Activated naive CD8-positive, alpha-beta T cell treated with anti-CD3 and anti-CD28 coated beads, Interleukin-2, amount 10 ng/mL, durations not matched to agents 7 days and 5 days (primary cell): Measurements from ENCODE around the gene MYH16. TPM values are rescaled to one million over a fixed set of nuclear protein-coding genes. Genes with fewer than 3 reads are reported as not detected.
"Not testable (repeated sequence)": the region's sequence is repeated elsewhere in the genome, so short reads cannot be mapped to it uniquely, and the experiment has no call there.

ENCODE experiments used
- ATAC-seq: fragments of 150-1000 bp; cut with Tn5 transposase; one replicate; pipeline ENCODE4 v1.10.0; 2021; ENCODE audit warnings: low read depth, moderate library complexity
- POLR2A ChIA-PET: fragments of 350-600 bp; sonication (Branson Sonifier 250); formaldehyde crosslinking; loops from one replicate; lab custom pipeline; 2021; ENCODE audit warnings: antibody characterized with exemption; lab: Charles Lee
- DNase-seq: peaks from one replicate; pipeline ENCODE4 v3.0.0; 2021
- H3K27ac Mint-ChIP-seq: one replicate; pipeline ENCODE4 v1.8.0; 2022; ENCODE audit warnings: mild to moderate bottlenecking, mixed read lengths
- H3K27me3 Mint-ChIP-seq: one replicate; pipeline ENCODE4 v1.8.0; 2022; ENCODE audit warnings: mild to moderate bottlenecking, moderate library complexity, mixed read lengths
- H3K36me3 Mint-ChIP-seq: one replicate; pipeline ENCODE4 v1.8.0; 2021; ENCODE audit warnings: mild to moderate bottlenecking, mixed read lengths
- H3K4me1 Mint-ChIP-seq: one replicate; pipeline ENCODE4 v1.8.0; 2021; ENCODE audit warnings: mixed read lengths
- H3K4me3 Mint-ChIP-seq: one replicate; pipeline ENCODE4 v1.8.0; 2022; ENCODE audit warnings: mild to moderate bottlenecking, moderate library complexity, mixed read lengths
- H3K9me3 Mint-ChIP-seq: one replicate; pipeline ENCODE4 v1.8.0; 2021; ENCODE audit warnings: mixed read lengths
- total RNA-seq, 2 experiments: library from RNA; stranded (reverse); gene quantifications; one replicate each; pipeline ENCODE4 v1.2.3, GENCODE V29; 2021

The MYH16 gene
- total RNA-seq, 2 experiments from 2014 or later = not detected

DNA sequence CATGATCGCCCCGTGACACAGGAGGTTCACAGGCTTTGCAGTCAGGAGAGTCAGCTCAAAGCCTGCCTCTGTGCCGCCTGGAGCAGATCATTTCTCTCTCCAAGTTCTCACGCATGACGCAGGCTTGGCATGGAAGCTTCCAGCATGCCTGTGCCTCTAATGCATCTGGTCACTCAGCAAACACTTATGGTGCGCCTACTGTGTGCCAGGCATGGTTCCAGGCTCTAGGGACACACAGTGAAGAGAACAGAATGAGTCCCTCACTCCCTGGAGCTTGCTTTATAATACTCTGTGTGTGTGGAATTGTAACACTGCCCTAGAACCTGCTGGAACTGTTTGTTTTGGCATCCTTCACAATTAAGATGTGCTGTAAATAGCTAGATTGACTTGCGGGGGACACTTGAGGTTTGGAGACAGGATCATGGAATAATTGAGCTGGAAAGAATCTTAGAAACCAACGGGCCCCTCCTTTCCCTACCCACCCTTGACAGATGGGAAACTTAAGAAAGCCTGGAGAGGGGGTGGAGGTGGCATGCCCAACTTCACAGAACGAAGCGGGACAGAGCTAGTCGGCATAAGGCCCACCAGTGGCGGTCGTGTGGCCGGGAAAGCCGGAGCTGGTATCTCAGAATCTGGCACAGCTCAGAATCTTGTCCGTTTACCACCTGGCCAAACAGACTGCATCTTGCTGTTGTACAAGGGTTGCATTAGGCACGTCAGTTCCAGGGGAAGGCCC, 4.6 kb upstream of the MYH16 start:
- DNase-seq = no peak
- no peak overlapping the region for H3K4me3 Mint-ChIP-seq
- ATAC-seq = no peak
- no peaks in the 10 kb centered on the region for H3K9me3 Mint-ChIP-seq
- POLR2A ChIA-PET = no interaction called here
- no peaks in the 10 kb centered on the region for H3K36me3 Mint-ChIP-seq
- peaks cover 8% of the 10 kb centered on the region for H3K27me3 Mint-ChIP-seq
- no peaks in the 10 kb centered on the region for H3K4me1 Mint-ChIP-seq
- H3K27ac Mint-ChIP-seq = no peak overlapping the region

DNA sequence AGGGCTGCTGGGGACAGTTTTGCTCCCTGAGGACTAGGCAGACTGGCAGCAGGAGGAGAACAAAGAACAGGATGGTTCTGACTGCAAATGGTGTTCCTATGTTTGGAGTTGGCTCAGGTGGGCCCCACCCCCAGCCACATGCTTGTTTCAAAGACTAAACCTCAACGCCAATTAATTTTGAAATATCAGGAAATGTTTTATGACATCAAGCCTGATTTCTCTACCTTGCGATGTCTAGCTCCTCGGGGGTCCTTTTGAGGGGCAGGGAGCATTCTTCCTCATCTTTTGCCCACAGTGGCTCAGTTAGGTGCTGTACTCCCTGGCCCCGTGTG, 4.1 kb upstream of the MYH16 start:
- POLR2A ChIA-PET = no interaction called here
- ATAC-seq (no peak), DNase-seq (no peak)
- no peaks in the 10 kb centered on the region for H3K36me3 Mint-ChIP-seq
- no peak overlapping the region for H3K4me3 Mint-ChIP-seq
- peaks cover 8% of the 10 kb centered on the region for H3K27me3 Mint-ChIP-seq
- H3K27ac Mint-ChIP-seq = no peak overlapping the region
- peaks cover 4% of the 10 kb centered on the region for H3K4me1 Mint-ChIP-seq
- H3K9me3 Mint-ChIP-seq = no peaks in the 10 kb centered on the region

DNA sequence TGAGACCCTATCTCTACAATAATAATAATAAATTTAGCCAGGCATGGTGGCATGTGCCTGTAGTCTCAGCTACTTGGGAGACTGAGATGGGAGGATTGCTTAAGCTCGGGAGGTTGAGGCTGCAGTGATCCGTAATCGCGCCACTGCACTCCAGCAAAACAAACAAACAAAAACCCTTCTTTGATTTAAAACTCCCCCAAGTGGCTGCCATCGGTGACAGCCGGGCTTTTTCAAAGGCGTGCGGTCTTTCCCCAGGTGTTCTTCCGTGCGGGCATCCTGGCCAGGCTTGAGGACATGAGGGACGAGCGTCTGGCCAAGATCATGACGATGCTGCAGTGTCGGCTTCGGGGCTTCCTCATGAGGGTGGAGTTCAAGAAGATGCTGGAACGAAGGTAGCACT, 1.9 kb upstream of the MYH16 start:
- H3K27ac Mint-ChIP-seq = no peak overlapping the region
- no peaks in the 10 kb centered on the region for H3K36me3 Mint-ChIP-seq
- POLR2A ChIA-PET = no interaction called here
- ATAC-seq (no peak), DNase-seq (no peak)
- no peaks in the 10 kb centered on the region for H3K9me3 Mint-ChIP-seq
- peaks cover 8% of the 10 kb centered on the region for H3K27me3 Mint-ChIP-seq
- peaks cover 12% of the 10 kb centered on the region for H3K4me1 Mint-ChIP-seq
- H3K4me3 Mint-ChIP-seq = no peak overlapping the region

DNA sequence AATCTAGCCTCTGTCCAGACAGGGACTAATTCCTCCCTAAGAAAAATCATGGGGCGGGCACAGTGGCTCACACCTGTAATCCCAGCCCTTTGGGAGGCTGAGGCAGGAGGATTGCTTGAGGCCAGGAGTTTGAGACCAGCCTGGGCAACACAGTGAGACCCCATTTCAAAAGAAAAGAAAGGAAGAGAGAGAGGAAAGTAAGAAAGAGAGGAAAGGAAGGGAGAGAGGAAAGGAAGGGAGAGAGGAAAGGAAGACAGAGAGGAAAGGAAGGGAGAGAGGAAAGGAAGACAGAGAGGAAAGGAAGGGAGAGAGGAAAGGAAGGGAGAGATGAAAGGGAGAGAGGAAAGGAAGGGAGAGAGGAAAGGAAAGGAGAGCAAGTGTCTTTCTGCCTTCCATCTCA, 922 bp downstream of the MYH16 start:
- H3K36me3 Mint-ChIP-seq, H3K27me3 Mint-ChIP-seq, ATAC-seq, DNase-seq, H3K9me3 Mint-ChIP-seq: not testable (repeated sequence)
- peaks cover 14% of the 10 kb centered on the region for H3K4me1 Mint-ChIP-seq
- H3K4me3 Mint-ChIP-seq = peak overlapping the region; percentile 29
- peak overlapping the region; percentile 84 for H3K27ac Mint-ChIP-seq
- POLR2A ChIA-PET = interaction anchor here (1.1 kb wide), 1 partner anchor 40 kb away, joined by 3 read pairs; no protein-coding TSS in a partner anchor

DNA sequence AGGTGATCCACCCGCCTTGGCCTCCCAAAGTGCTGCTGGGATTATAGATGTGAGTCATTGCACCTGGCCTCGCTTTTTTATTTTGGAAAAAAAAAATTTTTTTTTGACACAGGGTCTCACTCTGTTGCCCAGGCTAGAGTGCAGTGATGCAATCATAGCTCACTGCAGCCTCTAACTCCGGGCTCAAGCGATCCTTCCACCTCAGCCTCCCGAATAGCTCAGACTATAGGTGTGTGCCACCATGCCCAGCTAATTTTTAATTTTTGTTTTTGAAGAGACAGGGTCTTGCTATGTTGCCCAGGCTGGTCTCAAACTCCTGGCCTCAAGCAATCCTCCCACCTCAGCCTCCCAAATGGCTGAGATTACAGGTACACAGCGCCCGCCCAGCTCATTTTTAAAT, 2.3 kb downstream of the MYH16 start:
- H3K27ac Mint-ChIP-seq, ATAC-seq, POLR2A ChIA-PET, H3K4me3 Mint-ChIP-seq, DNase-seq, H3K36me3 Mint-ChIP-seq, H3K27me3 Mint-ChIP-seq, H3K9me3 Mint-ChIP-seq: not testable (repeated sequence)
- peaks cover 14% of the 10 kb centered on the region for H3K4me1 Mint-ChIP-seq

DNA sequence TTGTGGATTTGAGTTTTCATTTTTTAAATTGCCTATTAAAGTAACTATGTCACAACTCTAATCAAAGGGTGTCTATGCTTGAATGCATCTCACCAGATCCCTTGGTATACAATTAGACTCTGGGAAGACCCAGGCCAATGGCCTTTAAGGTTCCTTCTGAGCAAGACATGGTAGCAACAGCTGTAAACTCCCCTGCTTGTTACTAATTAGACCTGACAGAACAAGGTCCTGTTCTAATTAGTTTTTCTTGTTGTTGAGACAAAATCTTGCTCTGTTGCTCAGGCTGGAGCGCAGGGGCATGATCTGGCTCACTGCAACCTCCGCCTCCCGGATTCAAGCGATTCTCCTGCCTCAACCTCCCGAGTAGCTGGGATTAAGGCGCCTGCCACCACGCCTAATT, 2.9 kb downstream of the MYH16 start:
- Mint-ChIP-seq H3K4me3 (no peak overlapping the region), H3K9me3 (no peaks in the 10 kb centered on the region), H3K4me1 (peaks cover 14% of the 10 kb centered on the region), H3K27ac (no peak overlapping the region), H3K36me3 (no peaks in the 10 kb centered on the region), H3K27me3 (no peaks in the 10 kb centered on the region)
- POLR2A ChIA-PET = no interaction called here
- DNase-seq (no peak), ATAC-seq (no peak)

DNA sequence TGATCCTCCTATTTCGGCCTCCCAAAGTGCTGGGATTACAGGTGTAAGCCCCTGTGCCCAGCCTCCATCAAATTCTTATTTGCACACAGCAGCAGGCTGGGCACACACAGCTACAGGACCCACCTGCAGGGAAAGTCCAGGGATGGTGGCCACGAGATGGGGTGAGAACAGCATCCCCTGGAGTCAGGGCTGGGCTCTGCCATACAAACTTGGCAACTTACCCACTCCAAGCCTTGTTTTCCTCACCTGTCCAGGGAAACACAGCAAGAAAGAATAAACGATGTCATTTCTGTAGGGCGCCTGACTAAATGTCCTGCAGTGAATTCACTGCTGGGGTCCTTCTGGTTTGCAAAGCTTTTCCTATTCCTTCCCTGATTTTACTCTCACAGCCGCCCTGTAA, 5.5 kb downstream of the MYH16 start:
- no peaks in the 10 kb centered on the region for H3K9me3 Mint-ChIP-seq
- H3K36me3 Mint-ChIP-seq = no peaks in the 10 kb centered on the region
- H3K27me3 Mint-ChIP-seq = no peaks in the 10 kb centered on the region
- peaks cover 13% of the 10 kb centered on the region for H3K4me1 Mint-ChIP-seq
- DNase-seq (no peak), ATAC-seq (no peak)
- no peak overlapping the region for H3K4me3 Mint-ChIP-seq
- POLR2A ChIA-PET = no interaction called here
- no peak overlapping the region for H3K27ac Mint-ChIP-seq

DNA sequence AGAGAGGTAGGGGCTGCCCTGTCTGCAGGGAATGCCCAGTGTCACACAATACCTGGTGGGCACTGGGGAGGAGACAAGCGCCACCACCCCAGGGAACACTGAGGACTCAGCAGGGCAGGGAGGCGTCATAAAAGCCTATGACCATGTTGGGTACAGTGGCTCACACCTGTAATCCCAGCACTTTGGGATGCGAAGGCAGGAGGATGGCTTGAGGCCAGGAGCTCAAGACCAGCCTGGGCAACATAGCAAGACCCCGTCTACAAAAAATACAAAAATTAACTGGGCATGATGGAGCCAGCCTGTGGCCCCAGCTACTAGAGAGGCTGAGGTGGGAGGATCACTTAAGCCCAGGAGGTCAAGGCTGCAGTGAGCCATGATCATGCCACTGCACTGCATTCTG, 11.5 kb downstream of the MYH16 start:
- H3K27ac Mint-ChIP-seq, POLR2A ChIA-PET, DNase-seq, H3K4me3 Mint-ChIP-seq, ATAC-seq, H3K4me1 Mint-ChIP-seq, H3K27me3 Mint-ChIP-seq, H3K36me3 Mint-ChIP-seq, H3K9me3 Mint-ChIP-seq: not testable (repeated sequence)

DNA sequence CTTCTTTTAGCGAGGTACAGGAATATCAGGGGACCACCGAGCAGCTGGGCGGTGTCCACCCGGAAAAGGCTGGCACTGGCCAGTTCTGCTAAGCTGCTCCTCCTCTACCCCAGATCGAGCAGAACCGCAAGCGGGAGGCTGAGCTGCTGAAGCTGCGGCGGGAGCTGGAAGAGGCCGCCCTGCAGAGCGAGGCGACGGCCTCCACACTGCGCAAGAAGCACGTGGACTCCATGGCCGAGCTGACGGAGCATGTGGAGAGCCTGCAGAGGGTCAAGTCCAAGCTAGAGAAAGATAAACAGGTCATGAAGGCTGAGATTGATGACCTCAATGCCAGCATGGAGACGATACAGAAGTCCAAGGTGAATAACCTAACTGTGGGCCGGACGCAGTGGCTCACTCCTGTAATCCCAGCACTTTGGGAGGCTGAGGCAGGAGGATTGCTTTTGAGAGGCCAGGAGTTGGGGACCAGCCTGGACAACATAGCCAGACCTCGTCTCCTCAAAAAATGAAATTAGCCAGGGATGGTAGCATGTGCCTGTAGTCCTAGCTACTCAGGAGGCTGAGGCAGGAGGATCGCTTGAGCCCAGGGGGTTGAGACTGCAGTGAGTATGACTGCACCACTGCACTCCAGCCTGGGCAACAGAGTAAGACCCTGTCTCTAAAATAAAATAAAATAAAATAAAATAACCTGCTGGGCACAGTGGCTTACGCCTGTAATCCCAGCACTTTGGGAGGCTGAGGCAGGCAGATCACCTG, 15.3 kb downstream of the MYH16 start:
- H3K9me3 Mint-ChIP-seq = no peaks in the 10 kb centered on the region
- POLR2A ChIA-PET = no interaction called here
- no peaks in the 10 kb centered on the region for H3K27me3 Mint-ChIP-seq
- H3K27ac Mint-ChIP-seq = no peak overlapping the region
- DNase-seq (no peak), ATAC-seq (no peak)
- no peaks in the 10 kb centered on the region for H3K36me3 Mint-ChIP-seq
- H3K4me3 Mint-ChIP-seq = no peak overlapping the region
- no peaks in the 10 kb centered on the region for H3K4me1 Mint-ChIP-seq

DNA sequence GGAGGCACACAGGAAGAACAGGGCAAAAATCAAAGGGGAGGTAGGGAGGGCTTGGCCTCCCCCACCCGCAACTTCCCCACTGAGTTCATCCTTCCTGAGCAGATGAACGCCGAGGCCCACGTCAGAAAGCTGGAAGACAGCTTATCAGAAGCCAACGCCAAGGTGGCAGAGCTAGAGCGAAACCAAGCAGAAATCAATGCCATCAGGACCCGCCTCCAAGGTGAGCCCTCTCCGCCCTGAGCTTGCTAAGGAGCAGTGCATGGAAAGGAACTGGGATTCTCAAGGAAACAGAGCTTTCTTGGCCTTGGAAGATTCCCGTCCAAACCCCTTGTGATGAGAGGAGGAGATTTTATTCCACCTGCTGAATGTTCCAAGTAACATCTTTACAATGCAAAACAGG, 16.5 kb downstream of the MYH16 start:
- no peaks in the 10 kb centered on the region for H3K9me3 Mint-ChIP-seq
- POLR2A ChIA-PET = no interaction called here
- no peak overlapping the region for H3K4me3 Mint-ChIP-seq
- H3K4me1 Mint-ChIP-seq = no peaks in the 10 kb centered on the region
- DNase-seq (no peak), ATAC-seq (no peak)
- no peaks in the 10 kb centered on the region for H3K36me3 Mint-ChIP-seq
- no peaks in the 10 kb centered on the region for H3K27me3 Mint-ChIP-seq
- no peak overlapping the region for H3K27ac Mint-ChIP-seq

DNA sequence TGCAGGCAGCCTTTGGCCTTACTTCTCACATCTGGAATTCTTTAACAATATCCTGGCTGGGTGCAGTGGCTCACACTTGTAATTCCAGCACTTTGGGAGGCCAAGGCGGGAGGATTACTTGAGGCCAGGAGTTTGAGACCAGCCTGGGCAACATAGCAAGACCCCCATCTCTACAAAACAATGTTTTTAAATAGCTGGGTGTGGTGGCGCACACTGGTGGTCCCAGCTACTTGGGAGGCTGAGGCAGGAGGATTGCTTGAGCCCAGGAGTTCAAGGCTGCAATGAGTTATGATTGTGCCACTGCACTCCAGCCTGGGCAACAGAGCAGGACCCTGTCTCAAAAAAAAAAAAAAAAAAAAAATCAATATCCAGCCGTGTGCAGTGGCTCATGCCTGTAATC, 17.5 kb downstream of the MYH16 start:
- H3K27me3 Mint-ChIP-seq, H3K27ac Mint-ChIP-seq, DNase-seq, H3K36me3 Mint-ChIP-seq, H3K4me1 Mint-ChIP-seq, H3K9me3 Mint-ChIP-seq, H3K4me3 Mint-ChIP-seq, ATAC-seq: not testable (repeated sequence)
- POLR2A ChIA-PET = interaction anchor here (0.7 kb wide), 1 partner anchor 53 kb away, joined by 3 read pairs; no protein-coding TSS in a partner anchor

DNA sequence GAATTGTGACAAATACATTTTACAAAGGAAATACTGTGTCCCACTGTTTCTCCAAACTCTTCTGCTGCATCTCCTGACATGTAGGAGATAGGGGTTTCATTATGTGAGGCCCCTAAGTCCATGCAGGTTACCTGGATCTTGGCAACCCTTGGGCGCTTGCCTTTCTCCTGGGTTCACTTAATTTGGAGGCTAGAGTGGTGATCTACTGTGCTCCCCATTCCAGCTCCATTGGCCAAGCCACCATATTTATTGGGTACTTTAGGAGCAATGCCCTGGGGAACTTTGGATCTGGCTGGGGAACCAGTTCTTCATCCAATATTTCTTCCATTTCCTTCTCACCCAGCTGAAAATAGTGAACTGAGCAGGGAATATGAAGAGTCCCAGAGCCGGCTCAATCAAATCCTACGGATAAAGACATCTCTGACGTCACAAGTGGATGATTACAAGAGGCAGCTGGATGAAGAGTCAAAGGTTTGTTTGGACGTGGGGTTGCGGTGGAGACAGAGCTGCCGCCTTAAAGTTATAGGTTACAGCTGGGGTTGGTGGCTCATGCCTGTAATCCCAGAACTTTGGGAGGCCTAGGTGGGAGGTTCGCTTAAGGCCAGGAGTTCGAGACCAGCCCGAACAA, 18.5 kb downstream of the MYH16 start:
- no peaks in the 10 kb centered on the region for H3K9me3 Mint-ChIP-seq
- H3K36me3 Mint-ChIP-seq = no peaks in the 10 kb centered on the region
- ATAC-seq (no peak), DNase-seq (no peak)
- H3K27ac Mint-ChIP-seq = no peak overlapping the region
- H3K4me3 Mint-ChIP-seq = no peak overlapping the region
- no peaks in the 10 kb centered on the region for H3K27me3 Mint-ChIP-seq
- POLR2A ChIA-PET = no interaction called here
- H3K4me1 Mint-ChIP-seq = no peaks in the 10 kb centered on the region

DNA sequence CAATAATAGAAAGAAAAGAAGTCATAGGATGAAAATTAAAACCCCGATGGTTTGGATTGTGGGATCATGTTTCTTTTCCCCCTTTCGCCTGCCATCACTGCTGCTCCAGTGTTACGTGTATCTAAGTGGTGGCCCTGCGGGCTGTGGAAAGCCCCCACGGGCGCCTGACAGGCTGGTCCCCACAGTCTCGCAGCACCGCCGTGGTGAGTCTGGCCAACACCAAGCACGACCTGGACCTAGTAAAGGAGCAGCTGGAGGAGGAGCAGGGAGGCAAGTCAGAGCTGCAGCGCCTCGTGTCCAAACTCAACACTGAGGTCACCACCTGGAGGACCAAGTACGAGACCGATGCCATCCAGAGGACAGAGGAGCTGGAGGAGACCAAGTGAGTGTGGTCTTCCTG, 19.5 kb downstream of the MYH16 start:
- H3K9me3 Mint-ChIP-seq = no peaks in the 10 kb centered on the region
- no peak overlapping the region for H3K27ac Mint-ChIP-seq
- POLR2A ChIA-PET = no interaction called here
- no peaks in the 10 kb centered on the region for H3K36me3 Mint-ChIP-seq
- DNase-seq = no peak
- no peak overlapping the region for H3K4me3 Mint-ChIP-seq
- H3K27me3 Mint-ChIP-seq = peaks cover 3% of the 10 kb centered on the region
- no peaks in the 10 kb centered on the region for H3K4me1 Mint-ChIP-seq
- no peak for ATAC-seq

DNA sequence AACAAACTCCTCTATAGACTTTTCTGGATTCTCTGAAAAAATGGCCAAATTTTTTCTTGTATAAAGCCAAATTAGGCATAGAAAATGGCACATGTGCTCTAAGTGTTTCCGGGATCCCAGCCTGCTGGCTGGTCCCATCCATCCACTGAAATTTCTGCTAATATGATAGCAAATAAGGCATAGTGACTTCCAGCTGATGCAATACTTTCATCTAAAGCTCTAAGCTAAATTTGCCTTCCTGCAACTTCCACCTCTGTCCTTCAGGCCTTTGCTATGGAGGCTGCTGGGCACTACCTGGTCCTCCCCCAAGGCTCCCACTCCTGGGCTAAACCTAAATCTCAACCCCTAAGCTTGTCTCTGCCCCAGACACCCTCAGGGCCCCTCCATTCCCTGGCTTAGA, 20.5 kb downstream of the MYH16 start:
- H3K4me1 Mint-ChIP-seq = no peaks in the 10 kb centered on the region
- H3K4me3 Mint-ChIP-seq = no peak overlapping the region
- H3K9me3 Mint-ChIP-seq = no peaks in the 10 kb centered on the region
- POLR2A ChIA-PET = no interaction called here
- no peak overlapping the region for H3K27ac Mint-ChIP-seq
- H3K27me3 Mint-ChIP-seq = peaks cover 3% of the 10 kb centered on the region
- no peak for ATAC-seq
- no peak for DNase-seq
- no peaks in the 10 kb centered on the region for H3K36me3 Mint-ChIP-seq
